ENCODE measurements around the gene SWAP70. TPM values are rescaled to one million over a fixed set of nuclear protein-coding genes. Genes with fewer than 3 reads are reported as not detected.

The SWAP70 gene
- total RNA-seq, 4 donors from 2014 or later = 11.5 to 65.6 (median 41.5) TPM

- TF ChIP-seq POLR2A (IDR thresholded peaks at IDR 0.05) = no peak
- TF ChIP-seq CTCF (IDR thresholded peaks at IDR 0.05) = no peak
- DNase-seq = no peak
- no peaks in the 10 kb centered on the region for H3K27me3 ChIP-seq
- H3K4me1 ChIP-seq = peaks cover 0 to 3% of the 10 kb centered on the region in 2 donors
- H3K27ac ChIP-seq = no peak overlapping the region
- no peaks in the 10 kb centered on the region for H3K9me3 ChIP-seq
- H3K36me3 ChIP-seq = no peaks in the 10 kb centered on the region
- no peak overlapping the region for H3K4me3 ChIP-seq
- intact Hi-C loops (cut with DNase I; ENCODE audit: low total_unique reads) = no loop called here
Measured at GRCh38 chr11:9722893-9723292, 59.0 kb downstream of the SWAP70 start.

DNA sequence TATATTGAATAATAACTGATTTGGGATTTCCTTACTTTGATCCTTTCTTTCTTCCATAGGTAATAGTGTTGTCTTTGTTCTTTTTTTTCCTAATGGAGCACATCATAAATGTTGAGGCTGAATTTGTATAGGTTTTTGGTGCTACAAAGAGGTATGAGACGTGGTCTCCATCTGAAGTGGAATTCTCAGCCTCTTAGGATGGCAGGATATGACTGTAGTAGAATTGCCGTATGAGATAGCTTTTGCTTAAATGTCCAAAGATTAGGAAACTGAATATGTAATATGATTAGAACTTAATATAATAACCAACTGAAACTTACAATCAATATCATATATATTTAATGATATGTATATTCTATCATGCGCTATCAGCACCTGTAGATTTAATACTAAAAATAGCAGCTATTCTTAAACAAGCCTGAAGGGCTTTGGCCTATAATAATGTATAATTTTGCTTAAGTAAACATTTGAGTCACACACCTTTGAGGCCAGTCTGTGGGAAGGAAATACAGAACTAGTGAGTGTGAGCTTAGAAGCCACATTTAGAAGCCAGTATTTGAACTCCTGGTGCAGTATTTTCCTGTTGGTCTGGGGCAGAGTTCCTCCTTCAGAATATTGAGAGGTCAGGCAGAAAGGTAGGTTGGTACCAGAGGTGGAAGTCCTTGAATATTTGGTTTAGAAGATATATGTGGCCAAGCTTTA lies 62.6 kb downstream of the SWAP70 start:
- H3K9me3 ChIP-seq = no peaks in the 10 kb centered on the region
- H3K27ac ChIP-seq = no peak overlapping the region
- TF ChIP-seq CTCF (IDR thresholded peaks at IDR 0.05) = no peak
- no peak for TF ChIP-seq POLR2A (IDR thresholded peaks at IDR 0.05)
- H3K27me3 ChIP-seq = no peaks in the 10 kb centered on the region
- intact Hi-C loops (cut with DNase I; ENCODE audit: low total_unique reads) = no loop called here
- no peaks in the 10 kb centered on the region for H3K4me1 ChIP-seq
- no peaks in the 10 kb centered on the region for H3K36me3 ChIP-seq
- DNase-seq = no peak
- H3K4me3 ChIP-seq = no peak overlapping the region

DNA sequence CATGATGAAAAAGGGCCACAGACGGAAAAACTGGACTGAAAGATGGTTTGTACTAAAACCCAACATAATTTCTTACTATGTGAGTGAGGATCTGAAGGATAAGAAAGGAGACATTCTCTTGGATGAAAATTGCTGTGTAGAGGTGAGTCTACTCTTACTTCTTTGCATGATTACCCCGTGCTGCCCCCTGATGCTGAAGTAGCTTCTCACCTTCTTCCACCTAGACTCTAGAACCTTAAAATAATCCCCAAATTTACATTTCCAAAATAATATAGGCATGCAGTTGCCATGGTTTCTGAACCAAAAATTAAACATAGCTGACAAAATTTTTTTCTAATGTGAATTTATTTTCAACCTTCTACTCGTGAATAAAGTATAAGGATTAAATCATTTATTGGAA lies 64.2 kb downstream of the SWAP70 start:
- no peaks in the 10 kb centered on the region for H3K36me3 ChIP-seq
- intact Hi-C loops (cut with DNase I; ENCODE audit: low total_unique reads) = no loop called here
- H3K4me1 ChIP-seq = no peaks in the 10 kb centered on the region
- no peaks in the 10 kb centered on the region for H3K9me3 ChIP-seq
- H3K27me3 ChIP-seq = no peaks in the 10 kb centered on the region
- DNase-seq = no peak
- H3K4me3 ChIP-seq = no peak overlapping the region
- TF ChIP-seq CTCF (IDR thresholded peaks at IDR 0.05) (no peak), POLR2A (IDR thresholded peaks at IDR 0.05) (no peak)
- H3K27ac ChIP-seq = no peak overlapping the region

DNA sequence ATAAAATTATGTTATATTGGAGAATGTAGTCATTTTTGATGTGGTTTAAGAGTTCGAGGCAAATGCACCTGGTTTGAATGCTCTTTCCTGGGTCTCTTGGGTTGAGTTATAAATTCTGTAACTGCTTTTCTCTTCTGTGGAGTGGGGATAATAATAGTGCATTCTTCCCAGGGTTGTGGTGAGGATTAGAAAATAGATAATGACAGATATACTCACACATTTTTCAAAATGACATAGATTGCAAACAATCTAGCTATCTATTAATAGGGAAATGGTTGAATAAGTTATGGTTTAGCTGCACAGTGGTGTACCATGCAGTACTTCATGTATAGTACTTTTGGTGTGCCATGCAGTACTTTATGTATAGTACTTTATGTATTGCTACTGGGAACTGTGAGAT lies 67.4 kb downstream of the SWAP70 start:
- Histone ChIP-seq H3K27me3 (no peaks in the 10 kb centered on the region), H3K9me3 (no peaks in the 10 kb centered on the region), H3K4me3 (no peak overlapping the region), H3K4me1 (no peaks in the 10 kb centered on the region), H3K36me3 (no peaks in the 10 kb centered on the region), H3K27ac (no peak overlapping the region)
- DNase-seq = no peak
- TF ChIP-seq CTCF (IDR thresholded peaks at IDR 0.05) (no peak), POLR2A (IDR thresholded peaks at IDR 0.05) (no peak)
- intact Hi-C loops (cut with DNase I; ENCODE audit: low total_unique reads) = no loop called here

DNA sequence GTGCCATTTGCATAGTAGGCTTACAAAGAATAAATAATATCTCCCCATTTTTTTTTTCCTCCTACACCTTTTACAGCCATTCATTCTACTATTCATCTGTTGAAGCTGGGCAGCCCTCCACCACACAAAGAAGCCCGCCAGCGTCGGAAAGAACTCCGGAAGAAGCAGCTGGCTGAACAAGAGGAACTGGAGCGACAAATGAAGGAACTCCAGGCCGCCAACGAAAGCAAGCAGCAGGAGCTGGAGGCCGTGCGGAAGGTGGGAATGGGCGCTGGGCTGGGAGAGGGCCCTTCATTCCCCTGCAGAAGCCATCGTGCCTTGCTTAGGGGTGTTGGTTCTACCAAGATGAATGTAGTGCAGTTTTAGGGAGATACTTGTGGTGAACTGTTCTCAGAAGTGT lies 68.6 kb downstream of the SWAP70 start:
- Histone ChIP-seq H3K9me3 (no peaks in the 10 kb centered on the region), H3K27ac (no peak overlapping the region), H3K4me3 (no peak overlapping the region), H3K27me3 (no peaks in the 10 kb centered on the region), H3K36me3 (no peaks in the 10 kb centered on the region), H3K4me1 (no peaks in the 10 kb centered on the region)
- no peak for TF ChIP-seq CTCF (IDR thresholded peaks at IDR 0.05)
- no peak for TF ChIP-seq POLR2A (IDR thresholded peaks at IDR 0.05)
- intact Hi-C loops (cut with DNase I; ENCODE audit: low total_unique reads) = no loop called here
- no peak for DNase-seq
